Ovary (tissue), 9 donors: Measurements from ENCODE around the gene PTTG1IP. TPM values are rescaled to one million over a fixed set of nuclear protein-coding genes. Genes with fewer than 3 reads are reported as not detected.
"Not testable (repeated sequence)": the region's sequence is repeated elsewhere in the genome, so short reads cannot be mapped to it uniquely, and the experiment has no call there.

Experiments used
- DNase-seq, 5 donors: peaks; one replicate each; pipeline ENCODE4 v3.0.0-alpha.2; 2019 to 2020
- H3K27ac ChIP-seq, 2 donors: fragments of 200-600 bp; one replicate each; pipeline versions ENCODE4 v1.5.1 to v1.8.0; 2019 to 2022
- H3K27me3 ChIP-seq: fragments of 200-600 bp; one replicate; pipeline ENCODE4 v1.8.0; 2022
- H3K36me3 ChIP-seq: fragments of 200-600 bp; sonication (generic); one replicate; pipeline ENCODE4 v1.5.1; 2019
- H3K4me1 ChIP-seq: one replicate; pipeline ENCODE4 v1.8.1; 2013; ENCODE audit warnings: mild to moderate bottlenecking, moderate library complexity; ENCODE audit not compliant: insufficient read depth
- H3K4me3 ChIP-seq: fragments of 200-600 bp; sonication (generic); one replicate; pipeline ENCODE4 v1.5.1; 2017
- H3K9me3 ChIP-seq, 2 donors: fragments of 200-600 bp in 1 of 2; sonication (generic) in 1 of 2; one replicate each; pipeline versions ENCODE4 v1.5.1 to v1.8.1; 2013 to 2019; ENCODE audit warnings: mild to moderate bottlenecking in 1 of 2, moderate library complexity in 1 of 2
- EP300 ChIP-seq: sonication (generic); formaldehyde crosslinking; IDR thresholded peaks from one replicate; pipeline ENCODE4 v1.6.1; 2017; ENCODE audit warnings: antibody characterized with exemption
- POLR2A ChIP-seq: fragments of 450-650 bp; IDR thresholded peaks from one replicate; pipeline ENCODE4 v1.6.1; 2017; ENCODE audit warnings: antibody characterized with exemption, mild to moderate bottlenecking, moderate library complexity
- WGBS, 3 donors: extraction: QIAGEN DNeasy Blood & Tissue Kit in 1 of 3; methylation state at CpG; one replicate each; pipeline versions ENCODE4 v1.1.5 to v1.1.7; 2013 to 2017; 5-methylcytosine and 5-hydroxymethylcytosine counted together
- intact Hi-C, 4 donors: fragments of 100-400 bp; cut with DNase I; formaldehyde crosslinking; loops; one replicate each; pipeline versions ENCODE4 v1.11.0 to v1.15.1; 2022 to 2023
- polyA plus RNA-seq, 2 donors: library from polyadenylated mRNA; stranded (reverse); fragments of 200-250 nt in 1 of 2; fragments of 350-450 nt in 1 of 2; fragmentation: Illumina TruSeq in 1 of 2; extraction: RNeasy Lipid Tissue Mini Kit (QIAGEN cat#74804) in 1 of 2; gene quantifications; one replicate each; pipeline ENCODE4 v1.2.3, GENCODE V29; 2013 to 2014
- total RNA-seq, 7 donors: library from RNA; depleted of rRNA in 2 of 7; stranded (reverse); fragments of >200 nt in 2 of 7; fragmentation: NEBNext Ultra II Directional in 3 of 7; extraction: Animal tissue kit (Norgen Biotek cat#: 25700) in 3 of 7; gene quantifications; one replicate each; pipeline versions ENCODE4 v1.1.0 to v1.2.4, GENCODE V29; 2016 to 2023
- TF ChIP-seq, protein P1 (sequence below), 3 donors: fragments of 450-650 bp in 2 of 3; fragments of 200-600 bp in 1 of 3; IDR thresholded peaks; one replicate each; pipeline versions ENCODE4 v1.5.1 to v1.8.0; 2016 to 2022; ENCODE audit warnings: antibody characterized with exemption in 3 of 3, mild to moderate bottlenecking in 1 of 3
- donor health status: DM: no; HTN: no; CAD: no; lungs with moderate emphysema.
- donor health status: DM: no; HTN: no; CAD: no.
- donor health status: Bipolar disorder and iron deficiency.
- donor health status: DM: yes; HTN: yes; CAD: no.
- donor health status: DM: no; HTN: no; CAD: no.
- donor health status: DM: yes; HTN: yes; CAD: no.

PTTG1IP gene
- total and polyA plus RNA-seq, 9 donors = 133 to 420 (median 144) TPM

DNA sequence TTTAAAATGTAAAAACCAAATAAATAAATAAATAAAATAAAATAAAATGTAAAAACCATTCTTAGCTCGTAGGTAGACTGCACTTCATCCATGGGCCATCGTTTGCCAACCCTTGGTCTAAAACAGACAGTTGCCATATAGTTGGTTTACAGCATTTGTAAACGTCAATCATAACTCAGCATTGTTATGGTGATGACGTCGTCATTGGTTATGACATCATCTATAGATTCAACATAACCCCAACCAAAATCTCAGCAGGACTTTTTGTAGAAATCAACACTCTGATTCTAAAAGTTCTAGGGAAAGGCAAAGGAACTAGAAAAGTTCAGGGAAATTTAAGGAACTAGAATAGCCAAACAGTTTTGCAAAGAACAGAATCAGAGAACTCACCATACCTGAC is 39.8 kb downstream of the PTTG1IP start:
- Histone ChIP-seq H3K27me3 (no peaks in the 10 kb centered on the region), H3K4me3 (no peak overlapping the region), H3K27ac (no peak overlapping the region), H3K4me1 (no peaks in the 10 kb centered on the region), H3K36me3 (no peaks in the 10 kb centered on the region), H3K9me3 (no peaks in the 10 kb centered on the region)
- DNase-seq = no peak
- WGBS, 3 donors = 82 to 92% (median 87%) methylated on average over 5 of the region's 5 CpGs
- intact Hi-C loops = no loop called here
- TF ChIP-seq POLR2A (no peak), EP300 (no peak)
- TF ChIP-seq, protein P1, sequence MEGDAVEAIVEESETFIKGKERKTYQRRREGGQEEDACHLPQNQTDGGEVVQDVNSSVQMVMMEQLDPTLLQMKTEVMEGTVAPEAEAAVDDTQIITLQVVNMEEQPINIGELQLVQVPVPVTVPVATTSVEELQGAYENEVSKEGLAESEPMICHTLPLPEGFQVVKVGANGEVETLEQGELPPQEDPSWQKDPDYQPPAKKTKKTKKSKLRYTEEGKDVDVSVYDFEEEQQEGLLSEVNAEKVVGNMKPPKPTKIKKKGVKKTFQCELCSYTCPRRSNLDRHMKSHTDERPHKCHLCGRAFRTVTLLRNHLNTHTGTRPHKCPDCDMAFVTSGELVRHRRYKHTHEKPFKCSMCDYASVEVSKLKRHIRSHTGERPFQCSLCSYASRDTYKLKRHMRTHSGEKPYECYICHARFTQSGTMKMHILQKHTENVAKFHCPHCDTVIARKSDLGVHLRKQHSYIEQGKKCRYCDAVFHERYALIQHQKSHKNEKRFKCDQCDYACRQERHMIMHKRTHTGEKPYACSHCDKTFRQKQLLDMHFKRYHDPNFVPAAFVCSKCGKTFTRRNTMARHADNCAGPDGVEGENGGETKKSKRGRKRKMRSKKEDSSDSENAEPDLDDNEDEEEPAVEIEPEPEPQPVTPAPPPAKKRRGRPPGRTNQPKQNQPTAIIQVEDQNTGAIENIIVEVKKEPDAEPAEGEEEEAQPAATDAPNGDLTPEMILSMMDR (IDR thresholded peaks at IDR 0.05) = no peak

- H3K36me3 ChIP-seq, intact Hi-C loops, H3K9me3 ChIP-seq, H3K27ac ChIP-seq, H3K27me3 ChIP-seq, H3K4me3 ChIP-seq, H3K4me1 ChIP-seq: not testable (repeated sequence)
- peak in 1 of 5 donors; percentile 19 for DNase-seq
- WGBS, 3 donors = 78 to 82% (median 81%) methylated on average over 23 of the region's 23 CpGs
These were observed 40.8 kb downstream of the PTTG1IP start for GRCh38 chr21:44832516-44833255.

GRCh38 chr21:44831227-44831860 is 42.1 kb downstream of the PTTG1IP start:
- Histone ChIP-seq H3K27me3 (no peaks in the 10 kb centered on the region), H3K4me1 (no peaks in the 10 kb centered on the region), H3K36me3 (no peaks in the 10 kb centered on the region), H3K4me3 (no peak overlapping the region), H3K27ac (no peak overlapping the region), H3K9me3 (no peaks in the 10 kb centered on the region)
- 18 to 27% (median 21%) methylated on average over 7 of the region's 7 CpGs for WGBS, 3 donors
- TF ChIP-seq, protein P1 (IDR thresholded peaks at IDR 0.05) = no peak
- TF ChIP-seq EP300 (no peak), POLR2A (no peak)
- intact Hi-C loops = no loop called here
- DNase-seq = no peak

GRCh38 chr21:44829507-44830092 is 43.9 kb downstream of the PTTG1IP start:
- Histone ChIP-seq H3K27ac (no peak overlapping the region), H3K27me3 (no peaks in the 10 kb centered on the region), H3K9me3 (no peaks in the 10 kb centered on the region), H3K4me3 (no peak overlapping the region), H3K4me1 (no peaks in the 10 kb centered on the region), H3K36me3 (no peaks in the 10 kb centered on the region)
- TF ChIP-seq POLR2A = no peak
- no peak for TF ChIP-seq EP300
- TF ChIP-seq, protein P1 (IDR thresholded peaks at IDR 0.05) = no peak
- DNase-seq = no peak
- intact Hi-C loops = no loop called here
- WGBS, 3 donors = 62 to 76% (median 65%) methylated on average over 2 of the region's 2 CpGs
